Loucy (cell line): Measurements from ENCODE around the gene SEMA4C.

Source experiments
- CTCF ChIP-seq: fragments of 200-600 bp; sonication (generic); conservative IDR thresholded peaks from 2 replicates; pipeline ENCODE4 v1.5.1; 2014; ENCODE audit warnings: mild to moderate bottlenecking, antibody characterized with exemption, low read length
- EZH2phosphoT487 ChIP-seq: fragments of 200-600 bp; IDR thresholded peaks from 2 replicates; pipeline ENCODE4 v1.6.1; 2018; ENCODE audit warnings: antibody characterized with exemption, mild to moderate bottlenecking, moderate library complexity, borderline replicate concordance

- TF ChIP-seq CTCF (no peak), EZH2phosphoT487 (no peak)
These were observed 44.8 kb downstream of the SEMA4C start for GRCh38 chr2:96825057-96825456.
